ENCODE results near the gene NEAT1.

Gene NEAT1

GRCh38 chr11:65411681-65412070 lies 10.9 kb upstream of the NEAT1 start:
- DNase-seq = no peak

DNA sequence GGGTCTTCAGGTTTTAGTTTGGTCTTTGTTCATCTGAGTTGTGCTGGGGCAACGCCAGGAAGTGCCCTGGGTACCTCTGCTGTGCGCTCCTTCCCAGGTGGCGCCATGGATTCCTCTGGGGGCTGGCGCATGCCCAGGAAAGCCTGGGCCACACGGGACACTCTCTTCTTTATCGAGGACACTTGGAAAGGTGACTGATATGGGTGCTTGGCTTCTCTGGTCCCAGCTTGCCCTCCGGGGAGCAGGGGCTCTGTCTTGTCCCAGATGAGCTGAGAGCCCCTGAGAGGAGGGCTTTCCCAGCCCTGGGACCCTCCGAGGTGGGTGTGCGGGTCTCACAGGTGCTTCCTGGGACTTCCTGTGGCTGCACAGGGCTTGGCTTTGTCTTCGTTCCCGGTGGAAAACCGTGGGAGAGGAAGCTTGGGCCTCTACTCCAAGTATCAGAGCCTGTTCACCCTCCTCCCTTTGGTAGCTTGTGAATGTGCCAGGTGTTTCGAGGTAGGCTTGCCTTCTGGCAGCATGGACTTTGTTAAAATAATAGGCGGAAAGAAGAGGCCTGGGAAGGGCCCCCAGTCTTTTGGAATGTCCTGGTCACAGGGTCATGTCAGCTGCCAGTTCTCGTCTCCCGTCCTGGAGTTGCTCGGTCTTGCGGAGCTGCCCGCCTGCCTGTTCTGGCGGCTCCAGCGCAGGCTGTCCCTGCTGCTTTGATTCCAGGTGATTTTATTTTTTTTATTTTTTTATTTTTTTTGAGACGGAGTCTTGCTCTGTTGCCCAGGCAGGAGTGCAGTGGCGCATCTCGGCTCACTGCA lies 10.1 kb upstream of the NEAT1 start:
- peak; percentile 36 for DNase-seq

GRCh38 chr11:65413077-65413664 lies 9.4 kb upstream of the NEAT1 start:
- peak; percentile 25 for DNase-seq

DNA sequence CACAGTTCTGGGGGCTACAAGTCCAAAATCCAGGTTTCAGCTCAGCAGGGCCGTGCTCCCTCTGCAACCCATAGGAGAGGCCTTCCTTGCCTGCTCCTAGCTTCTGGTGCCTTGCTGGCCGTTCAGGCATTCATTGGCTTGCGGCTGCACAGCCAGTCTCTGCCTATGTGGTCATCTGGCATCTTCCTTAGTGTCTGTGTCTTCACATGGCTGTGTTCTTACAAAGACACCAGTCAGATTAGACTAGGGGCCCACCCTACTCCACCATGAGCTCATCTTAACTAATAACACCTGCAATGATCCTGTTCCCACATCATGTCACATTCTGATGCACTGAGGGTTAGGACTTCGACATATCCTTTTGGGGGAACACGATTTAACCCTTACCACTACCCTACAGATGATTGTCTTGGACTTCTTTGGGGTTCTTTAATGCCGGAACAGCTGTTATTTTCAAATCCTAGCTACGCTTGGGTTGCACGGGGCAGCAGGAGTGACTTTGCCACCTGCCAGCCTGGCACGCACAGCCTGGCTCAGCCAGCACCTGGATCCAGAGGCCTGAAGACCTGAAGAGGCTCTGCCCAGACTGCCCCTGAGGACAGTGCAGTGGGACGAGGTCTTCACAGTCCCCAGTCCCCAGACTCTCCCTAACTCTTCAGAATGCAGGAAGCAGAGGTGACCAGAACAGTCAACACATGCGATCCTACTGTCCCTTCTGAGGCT lies 7.7 kb upstream of the NEAT1 start:
- peak; percentile 61 for DNase-seq

GRCh38 chr11:65415499-65416340 lies 6.9 kb upstream of the NEAT1 start:
- peak; percentile 54 for DNase-seq

GRCh38 chr11:65416341-65416824 lies 6.2 kb upstream of the NEAT1 start:
- DNase-seq = peak; percentile 95

GRCh38 chr11:65416841-65417701 lies 5.5 kb upstream of the NEAT1 start:
- peak; percentile 75 for DNase-seq

DNA sequence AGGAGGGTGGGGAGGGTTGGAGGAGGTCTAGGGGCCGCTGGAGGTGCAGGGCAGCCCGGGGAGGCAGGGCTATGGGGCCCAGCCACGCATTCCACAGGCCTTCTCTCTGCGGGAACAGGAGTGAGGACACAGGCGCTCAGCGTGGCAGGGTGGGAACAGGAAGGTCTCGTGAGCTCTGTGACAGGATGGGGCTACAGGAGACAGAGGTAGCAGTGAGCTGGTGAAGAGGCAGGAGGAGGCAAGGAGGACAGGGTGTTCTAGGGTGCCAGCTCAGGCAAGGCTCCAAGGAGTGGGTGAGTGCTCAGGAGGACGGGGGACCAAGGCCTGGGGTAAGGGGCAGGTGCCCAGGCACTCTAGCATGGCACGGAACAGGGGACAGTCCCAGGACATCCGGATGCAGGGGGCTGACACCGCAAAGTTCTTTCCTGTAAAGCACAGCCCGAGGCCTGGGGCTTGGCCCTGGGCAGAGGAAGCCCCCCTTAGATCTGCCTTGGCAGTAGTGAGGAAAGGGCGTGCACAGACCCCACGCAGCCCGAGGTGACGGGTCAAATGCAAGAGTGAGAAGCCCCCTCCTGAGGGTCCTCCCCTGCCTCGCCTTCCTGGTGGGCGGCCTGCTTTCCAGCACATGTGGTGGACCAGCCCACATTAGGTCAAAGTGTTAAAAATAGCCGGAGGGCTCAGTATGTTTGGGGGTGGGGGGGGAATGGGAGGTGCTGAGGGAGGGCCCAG lies 4.7 kb upstream of the NEAT1 start:
- DNase-seq = peak; percentile 79

DNA sequence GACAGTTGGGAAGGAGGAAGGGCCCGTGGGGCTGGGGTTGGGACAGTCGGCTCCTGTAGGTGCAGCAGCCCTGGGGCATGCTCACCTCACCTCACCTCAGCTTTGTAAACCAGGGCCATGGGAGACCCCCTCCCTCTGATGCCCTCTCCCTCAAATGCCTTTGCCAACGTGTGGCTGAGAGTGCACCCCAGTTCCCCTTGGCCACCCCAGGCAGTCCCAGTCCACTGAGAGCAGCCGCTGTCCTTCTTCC lies 4.2 kb upstream of the NEAT1 start:
- no peak for DNase-seq

- DNase-seq = peak; percentile 98
Observed at GRCh38 chr11:65418681-65419459, 3.7 kb upstream of the NEAT1 start.

- no peak for DNase-seq
Observed at GRCh38 chr11:65419460-65419771, 3.2 kb upstream of the NEAT1 start.

- peak; percentile 96 for DNase-seq
Observed at GRCh38 chr11:65419772-65420481, 2.7 kb upstream of the NEAT1 start.

GRCh38 chr11:65420506-65420905 lies 2.1 kb upstream of the NEAT1 start:
- DNase-seq = no peak

GRCh38 chr11:65420979-65421793 lies 1.4 kb upstream of the NEAT1 start:
- peak; percentile 94 for DNase-seq

GRCh38 chr11:65421794-65422632 lies 585 bp upstream of the NEAT1 start:
- peak; percentile 97 for DNase-seq

DNA sequence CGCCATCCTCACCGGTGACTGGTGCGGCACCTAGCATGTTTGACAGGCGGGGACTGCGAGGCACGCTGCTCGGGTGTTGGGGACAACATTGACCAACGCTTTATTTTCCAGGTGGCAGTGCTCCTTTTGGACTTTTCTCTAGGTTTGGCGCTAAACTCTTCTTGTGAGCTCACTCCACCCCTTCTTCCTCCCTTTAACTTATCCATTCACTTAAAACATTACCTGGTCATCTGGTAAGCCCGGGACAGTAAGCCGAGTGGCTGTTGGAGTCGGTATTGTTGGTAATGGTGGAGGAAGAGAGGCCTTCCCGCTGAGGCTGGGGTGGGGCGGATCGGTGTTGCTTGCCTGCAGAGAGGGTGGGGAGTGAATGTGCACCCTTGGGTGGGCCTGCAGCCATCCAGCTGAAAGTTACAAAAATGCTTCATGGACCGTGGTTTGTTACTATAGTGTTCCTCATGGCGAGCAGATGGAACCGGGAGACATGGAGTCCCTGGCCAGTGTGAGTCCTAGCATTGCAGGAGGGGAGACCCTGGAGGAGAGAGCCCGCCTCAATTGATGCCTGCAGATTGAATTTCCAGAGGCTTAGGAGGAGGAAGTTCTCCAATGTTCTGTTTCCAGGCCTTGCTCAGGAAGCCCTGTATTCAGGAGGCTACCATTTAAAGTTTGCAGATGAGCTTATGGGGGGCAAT lies 1.1 kb downstream of the NEAT1 start:
- DNase-seq = peak; percentile 44

Measured in islet precursor cell (in vitro differentiated cells).